Osteoblast (primary cell): ENCODE data around the gene NEDD8. TPM values are rescaled to one million over a fixed set of nuclear protein-coding genes. Genes with fewer than 3 reads are reported as not detected.
A peak's percentile ranks its signal among the peaks of the same experiment; 100 is the strongest.

ENCODE experiments used
- DNase-seq: peaks from one replicate; pipeline ENCODE4 v3.0.0; 2011; ENCODE audit warnings: low spot score, mixed read lengths; ENCODE audit not compliant: insufficient read length; ENCODE audit errors: missing footprints
- H2AFZ ChIP-seq: 2 replicates; pipeline ENCODE4 v1.6.0; 2011; ENCODE audit warnings: mild to moderate bottlenecking, low read length
- H3K27ac ChIP-seq: 2 replicates; pipeline ENCODE4 v1.5.1; 2011; ENCODE audit warnings: mild to moderate bottlenecking, low read depth, low read length, moderate library complexity
- H3K27me3 ChIP-seq: 2 replicates; pipeline ENCODE4 v1.6.0; 2012; ENCODE audit warnings: mild to moderate bottlenecking, control low read depth, inconsistent platforms, low read length, moderate library complexity; ENCODE audit not compliant: insufficient read depth
- H3K36me3 ChIP-seq: 2 replicates; pipeline ENCODE4 v1.5.1; 2011; ENCODE audit warnings: mild to moderate bottlenecking, low read length, control low read depth, moderate library complexity; ENCODE audit not compliant: insufficient read depth
- H3K4me1 ChIP-seq: 2 replicates; pipeline ENCODE4 v1.5.1; 2011; ENCODE audit warnings: mild to moderate bottlenecking, low read length, control low read depth, moderate library complexity; ENCODE audit not compliant: insufficient read depth
- H3K4me2 ChIP-seq: 2 replicates; pipeline ENCODE4 v1.6.0; 2011; ENCODE audit warnings: mild to moderate bottlenecking, low read length; ENCODE audit not compliant: insufficient read depth
- H3K4me3 ChIP-seq: fragments of 200-600 bp; sonication (generic); 3 replicates; pipeline ENCODE4 v1.5.1; 2012; ENCODE audit warnings: mild to moderate bottlenecking, low read length, inconsistent platforms; ENCODE audit not compliant: insufficient read depth
- H3K79me2 ChIP-seq: 2 replicates; pipeline ENCODE4 v1.6.0; 2012; ENCODE audit warnings: mild to moderate bottlenecking, low read length, control low read depth, inconsistent platforms; ENCODE audit not compliant: insufficient read depth
- H3K9me3 ChIP-seq: 2 replicates; pipeline ENCODE4 v1.5.1; 2011; ENCODE audit warnings: low read depth, low read length, control low read depth
- H4K20me1 ChIP-seq: 2 replicates; pipeline ENCODE4 v1.6.0; 2012; ENCODE audit warnings: mild to moderate bottlenecking, low read length, control low read depth; ENCODE audit not compliant: insufficient read depth
- total RNA-seq: library from RNA; depleted of rRNA; stranded (reverse); fragments of >200 nt; gene quantifications from 2 replicates; pipeline ENCODE4 v1.2.3, GENCODE V29; 2012
- TF ChIP-seq, protein P1 (sequence below): IDR thresholded peaks from 2 replicates; pipeline ENCODE4 v1.5.1; 2011; ENCODE audit warnings: mild to moderate bottlenecking, low read depth, low read length, moderate library complexity; ENCODE audit errors: extremely low read depth

NEDD8 gene
- total RNA-seq, 1 donor: 69.1 TPM

DNA sequence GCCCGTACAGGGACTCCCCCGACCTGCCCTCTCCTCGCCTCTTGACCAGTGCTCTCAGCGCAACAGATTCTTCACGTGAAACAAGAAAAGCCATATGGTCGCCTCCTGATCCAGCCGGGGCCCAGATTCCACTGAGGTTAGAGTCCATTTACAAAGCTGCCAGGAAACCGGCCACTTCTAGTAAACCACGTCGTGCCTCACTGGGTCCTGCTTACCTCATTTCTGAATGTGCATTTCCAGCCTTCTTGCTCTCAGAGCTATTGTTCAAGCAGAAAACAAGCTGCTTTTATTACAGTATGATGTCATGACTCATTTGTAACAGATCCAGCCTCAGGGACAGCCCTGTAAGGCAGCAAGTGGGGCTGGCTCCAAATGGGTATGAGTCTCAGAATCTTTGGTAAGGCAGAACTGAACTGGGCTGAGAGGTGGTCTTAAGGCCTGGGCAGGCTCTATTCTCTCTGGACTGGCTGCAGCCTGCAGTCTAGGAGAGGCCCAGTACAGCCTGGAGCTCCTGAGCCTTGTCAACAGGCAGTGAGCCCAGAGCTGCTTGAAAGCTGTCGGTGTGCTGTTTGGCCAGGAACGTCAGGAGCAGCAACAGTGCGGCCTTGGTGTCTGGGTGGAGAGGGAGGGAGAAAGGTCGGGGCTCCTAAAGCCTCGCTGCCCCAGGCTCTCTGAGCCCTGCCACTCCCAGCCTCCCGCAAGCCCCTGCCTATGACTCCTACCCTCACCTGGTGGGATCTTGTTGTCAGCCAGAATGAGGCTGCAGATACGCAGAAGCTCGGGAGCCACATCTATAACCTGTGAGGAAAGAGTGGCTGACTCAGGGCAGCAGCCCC, 52.0 kb downstream of the NEDD8 start:
- H3K27me3 ChIP-seq: no peaks in the 10 kb centered on the region
- H3K27ac ChIP-seq: peak overlapping the region; percentile 72
- no peaks in the 10 kb centered on the region for H3K79me2 ChIP-seq
- H3K9me3 ChIP-seq: no peaks in the 10 kb centered on the region
- TF ChIP-seq, protein P1, sequence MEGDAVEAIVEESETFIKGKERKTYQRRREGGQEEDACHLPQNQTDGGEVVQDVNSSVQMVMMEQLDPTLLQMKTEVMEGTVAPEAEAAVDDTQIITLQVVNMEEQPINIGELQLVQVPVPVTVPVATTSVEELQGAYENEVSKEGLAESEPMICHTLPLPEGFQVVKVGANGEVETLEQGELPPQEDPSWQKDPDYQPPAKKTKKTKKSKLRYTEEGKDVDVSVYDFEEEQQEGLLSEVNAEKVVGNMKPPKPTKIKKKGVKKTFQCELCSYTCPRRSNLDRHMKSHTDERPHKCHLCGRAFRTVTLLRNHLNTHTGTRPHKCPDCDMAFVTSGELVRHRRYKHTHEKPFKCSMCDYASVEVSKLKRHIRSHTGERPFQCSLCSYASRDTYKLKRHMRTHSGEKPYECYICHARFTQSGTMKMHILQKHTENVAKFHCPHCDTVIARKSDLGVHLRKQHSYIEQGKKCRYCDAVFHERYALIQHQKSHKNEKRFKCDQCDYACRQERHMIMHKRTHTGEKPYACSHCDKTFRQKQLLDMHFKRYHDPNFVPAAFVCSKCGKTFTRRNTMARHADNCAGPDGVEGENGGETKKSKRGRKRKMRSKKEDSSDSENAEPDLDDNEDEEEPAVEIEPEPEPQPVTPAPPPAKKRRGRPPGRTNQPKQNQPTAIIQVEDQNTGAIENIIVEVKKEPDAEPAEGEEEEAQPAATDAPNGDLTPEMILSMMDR: no peak
- H3K4me3 ChIP-seq: no peak overlapping the region
- peak; percentile 93 for DNase-seq
- H2AFZ ChIP-seq: no peak overlapping the region
- no peaks in the 10 kb centered on the region for H4K20me1 ChIP-seq
- peaks cover 7% of the 10 kb centered on the region for H3K4me1 ChIP-seq
- no peak overlapping the region for H3K4me2 ChIP-seq
- H3K36me3 ChIP-seq: peaks cover 70% of the 10 kb centered on the region

DNA sequence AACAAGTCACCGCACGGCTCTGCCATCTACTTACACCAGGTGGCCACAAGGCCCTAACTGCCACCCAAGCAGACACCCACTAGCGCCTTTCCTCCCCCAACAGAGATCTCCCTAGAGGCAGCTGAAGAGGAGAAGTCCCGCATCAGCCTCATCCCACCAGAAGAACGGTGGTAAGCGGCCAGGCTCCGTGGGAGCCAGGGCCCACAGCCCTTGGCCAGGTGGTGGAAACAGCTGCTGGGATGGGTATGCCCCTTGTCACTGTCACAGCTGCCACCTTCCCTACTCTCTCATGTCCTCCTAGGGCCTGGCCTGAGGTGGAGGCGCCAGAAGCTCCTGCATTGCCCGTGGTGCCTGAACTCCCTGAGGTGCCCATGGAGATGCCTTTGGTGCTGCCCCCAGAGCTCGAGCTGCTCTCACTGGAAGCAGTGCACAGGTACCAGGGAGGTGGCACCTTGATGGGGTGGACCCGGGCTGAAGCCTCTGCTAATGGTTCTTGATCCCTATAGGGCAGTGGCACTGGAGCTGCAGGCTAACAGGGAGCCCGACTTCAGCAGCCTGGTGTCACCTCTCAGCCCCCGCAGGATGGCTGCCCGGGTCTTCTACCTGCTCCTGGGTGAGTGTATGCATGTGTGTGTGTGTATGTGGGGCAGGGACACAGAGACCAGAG, 52.7 kb downstream of the NEDD8 start:
- H4K20me1 ChIP-seq: no peaks in the 10 kb centered on the region
- TF ChIP-seq, protein P1: no peak
- no peak overlapping the region for H3K4me2 ChIP-seq
- H3K4me3 ChIP-seq: no peak overlapping the region
- H3K27me3 ChIP-seq: no peaks in the 10 kb centered on the region
- H3K36me3 ChIP-seq: peaks cover 64% of the 10 kb centered on the region
- peaks cover 7% of the 10 kb centered on the region for H3K4me1 ChIP-seq
- no peak overlapping the region for H2AFZ ChIP-seq
- peak overlapping the region; percentile 72 for H3K27ac ChIP-seq
- H3K9me3 ChIP-seq: no peaks in the 10 kb centered on the region
- peak; percentile 19 for DNase-seq
- H3K79me2 ChIP-seq: no peaks in the 10 kb centered on the region

DNA sequence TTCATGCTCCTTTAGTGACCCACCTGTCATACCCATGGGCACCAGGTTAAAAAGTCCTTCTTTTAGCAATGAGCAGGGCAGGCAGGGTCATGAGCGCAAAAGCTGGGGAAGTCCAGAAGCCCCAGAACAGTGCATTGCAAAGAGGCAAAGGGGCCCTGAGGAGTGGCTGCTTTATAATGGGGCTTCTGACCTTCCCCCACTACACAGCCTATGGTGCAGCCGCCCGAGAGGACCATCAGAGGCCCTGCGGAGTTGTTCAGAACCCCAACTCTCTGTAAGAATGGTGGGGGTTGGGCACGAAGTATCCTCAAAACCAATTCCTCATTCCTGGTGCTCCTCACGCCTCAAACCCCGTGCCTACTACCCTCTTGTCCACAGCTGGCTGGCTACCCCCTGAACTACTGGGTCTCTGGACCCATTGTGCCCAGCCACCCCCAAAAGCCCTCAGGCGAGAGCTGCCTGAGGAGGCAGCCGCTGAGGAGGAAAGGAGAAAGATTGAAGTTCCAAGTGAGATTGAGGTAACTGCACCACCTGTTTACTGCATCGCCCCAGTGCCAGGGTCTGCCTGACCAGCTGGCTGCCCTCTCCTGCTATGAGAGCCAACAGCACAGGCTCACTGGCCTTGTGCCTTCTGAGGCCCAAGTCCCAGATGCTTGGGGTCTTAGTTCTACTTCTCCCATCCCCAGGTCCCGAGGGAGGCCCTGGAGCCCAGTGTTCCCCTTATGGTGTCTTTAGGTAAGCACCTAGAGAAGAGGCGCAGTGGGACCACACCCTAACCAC, 53.6 kb downstream of the NEDD8 start:
- no peak overlapping the region for H3K27ac ChIP-seq
- no peak overlapping the region for H3K4me2 ChIP-seq
- peaks cover 57% of the 10 kb centered on the region for H3K36me3 ChIP-seq

More for the DNA sequence above, 53.6 kb downstream of the NEDD8 start:
- no peaks in the 10 kb centered on the region for H4K20me1 ChIP-seq
- no peaks in the 10 kb centered on the region for H3K9me3 ChIP-seq
- no peak overlapping the region for H2AFZ ChIP-seq
- H3K79me2 ChIP-seq: no peaks in the 10 kb centered on the region
- peaks cover 7% of the 10 kb centered on the region for H3K4me1 ChIP-seq
- H3K4me3 ChIP-seq: no peak overlapping the region
- H3K27me3 ChIP-seq: no peaks in the 10 kb centered on the region
- TF ChIP-seq, protein P1: no peak
- DNase-seq: peak; percentile 46
